Stimulated activated CD8-positive, alpha-beta memory T cell treated with anti-CD3 and anti-CD28 coated beads, Interleukin-7, amount 100 ng/mL, for 1 hour (primary cell): ENCODE measurements around the gene MN1.

Experiments
- DNase-seq, 2 donors: peaks; one replicate each; pipeline ENCODE4 v3.0.0-alpha.2; 2020; ENCODE audit warnings: low read depth in 2 of 2

Gene MN1

DNA sequence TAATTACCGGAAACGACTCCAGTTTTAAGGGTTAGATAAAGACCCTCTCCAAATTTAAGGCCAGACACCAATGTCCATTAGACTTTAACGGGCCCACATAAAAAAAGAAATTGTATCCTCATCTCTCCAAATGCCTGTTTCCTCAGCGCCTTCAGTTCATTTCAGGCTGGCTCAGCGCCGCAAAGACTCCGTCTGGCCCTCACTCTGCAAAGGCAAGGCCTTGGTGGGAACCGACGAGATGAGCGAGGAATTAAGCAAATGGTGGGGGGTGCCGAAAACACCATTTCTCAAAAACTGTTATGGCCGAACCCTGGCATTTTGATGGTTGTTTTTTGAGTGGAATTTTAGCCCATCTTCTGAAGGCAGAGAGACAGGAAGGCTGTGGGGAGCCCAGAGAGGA is 15.7 kb downstream of the MN1 start:
- DNase-seq: no peak

DNA sequence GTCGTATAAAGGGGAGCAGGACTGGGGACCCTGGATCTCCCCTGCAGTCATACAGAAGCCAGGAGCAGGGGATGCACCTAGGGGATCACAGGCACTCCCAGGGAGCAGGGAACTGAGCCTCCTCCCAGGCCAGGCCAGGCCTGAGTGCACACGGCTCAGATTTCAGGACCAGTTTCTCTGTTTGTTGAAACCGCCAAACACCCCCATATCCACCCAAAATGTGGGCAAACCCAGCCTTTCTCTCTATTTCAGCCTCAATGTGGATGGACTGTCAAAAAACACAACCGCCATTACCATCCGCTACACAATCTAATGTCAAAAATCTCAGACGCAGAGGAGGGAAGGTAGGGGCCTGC is 17.5 kb downstream of the MN1 start:
- no peak for DNase-seq

DNA sequence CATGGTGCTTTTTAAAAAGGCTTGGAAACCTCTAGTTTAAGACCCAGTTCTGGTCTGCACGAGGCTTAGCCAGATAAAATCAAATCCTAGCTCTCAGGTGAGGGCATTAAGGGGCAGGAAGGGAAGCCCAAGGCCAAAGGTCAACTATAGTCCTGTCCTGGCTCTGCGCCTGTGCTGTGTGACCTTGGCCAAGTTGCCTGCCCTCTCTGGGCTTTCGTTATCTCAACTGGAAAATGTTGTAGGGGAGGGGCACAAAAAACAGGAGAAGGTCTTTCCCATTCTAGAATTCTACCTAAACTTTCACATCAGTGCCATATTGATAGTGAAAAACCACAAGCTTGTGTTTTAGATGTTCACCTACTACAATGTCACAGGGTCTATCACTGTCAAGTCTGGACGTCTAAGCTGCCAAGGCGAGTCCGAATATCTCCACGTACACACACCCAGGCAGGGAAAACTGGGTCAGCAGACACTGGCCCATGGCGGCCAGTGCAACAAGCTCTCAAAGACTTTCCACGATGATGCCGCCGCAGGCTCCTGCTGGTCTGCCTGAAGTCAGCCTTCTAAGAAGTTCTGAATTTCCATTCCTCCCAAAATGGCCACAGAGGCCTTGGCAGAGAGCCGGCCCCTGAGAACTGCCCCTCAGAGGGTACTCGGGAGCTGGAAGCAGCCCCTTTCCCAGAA is 18.0 kb downstream of the MN1 start:
- DNase-seq: no peak

DNA sequence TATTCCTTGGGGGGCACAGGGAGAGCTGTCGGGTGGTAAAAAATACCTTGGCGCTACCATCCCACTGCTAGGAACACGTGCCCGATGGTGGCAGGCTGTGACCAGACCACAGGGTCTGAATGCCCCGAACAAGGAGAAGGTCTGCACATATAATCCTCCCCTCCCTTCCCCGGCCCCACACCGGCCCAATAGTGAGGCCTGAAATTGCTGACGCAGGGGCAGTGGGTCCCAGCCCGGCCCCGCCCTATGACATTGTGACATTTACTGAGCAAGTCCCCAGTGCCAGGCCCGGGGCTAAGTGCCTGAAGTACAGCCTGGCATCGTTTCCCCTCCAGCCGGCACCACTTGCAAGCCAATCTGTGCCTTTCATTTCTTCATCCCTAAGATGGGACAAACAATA is 19.5 kb downstream of the MN1 start:
- no peak for DNase-seq

DNA sequence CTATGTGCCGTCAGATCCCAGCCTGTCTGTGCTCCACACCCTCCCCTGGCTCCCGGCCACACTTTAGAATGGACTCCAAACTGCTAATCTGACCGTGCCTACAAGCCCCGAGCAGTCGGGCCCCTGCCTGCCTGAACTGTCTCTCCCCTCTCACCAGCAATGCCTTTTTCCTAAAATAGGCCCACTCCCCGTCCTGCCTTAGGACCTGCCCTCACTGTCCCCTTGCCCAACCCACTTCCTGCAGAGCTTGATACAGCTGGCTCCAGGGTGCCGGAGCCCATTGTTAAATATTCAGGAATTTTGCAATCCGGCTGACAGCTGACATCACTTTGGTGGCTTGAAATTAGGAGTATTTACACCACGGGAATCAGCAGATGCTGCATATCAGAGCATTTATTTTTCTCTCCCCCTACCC is 21.4 kb downstream of the MN1 start:
- DNase-seq: no peak

DNA sequence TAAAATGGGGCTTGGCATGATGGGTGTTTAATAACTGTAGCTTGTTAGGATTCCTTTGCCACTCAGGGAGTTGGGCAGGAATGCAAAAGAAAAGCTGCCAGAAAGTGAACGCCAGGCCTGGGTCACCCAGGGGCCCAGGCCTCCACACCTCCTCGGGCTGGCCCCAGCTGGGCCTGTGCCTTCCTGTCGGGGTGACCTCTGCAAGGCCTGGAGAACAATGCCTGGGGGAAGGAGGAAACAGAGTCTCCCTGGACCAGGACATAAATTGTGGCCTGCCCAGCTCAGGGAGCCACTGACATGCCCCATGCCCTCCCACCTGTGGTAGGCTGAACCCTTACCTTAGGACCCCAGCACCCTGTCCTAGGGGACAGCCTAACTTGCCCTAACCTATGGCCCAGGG is 21.9 kb downstream of the MN1 start:
- no peak for DNase-seq

DNA sequence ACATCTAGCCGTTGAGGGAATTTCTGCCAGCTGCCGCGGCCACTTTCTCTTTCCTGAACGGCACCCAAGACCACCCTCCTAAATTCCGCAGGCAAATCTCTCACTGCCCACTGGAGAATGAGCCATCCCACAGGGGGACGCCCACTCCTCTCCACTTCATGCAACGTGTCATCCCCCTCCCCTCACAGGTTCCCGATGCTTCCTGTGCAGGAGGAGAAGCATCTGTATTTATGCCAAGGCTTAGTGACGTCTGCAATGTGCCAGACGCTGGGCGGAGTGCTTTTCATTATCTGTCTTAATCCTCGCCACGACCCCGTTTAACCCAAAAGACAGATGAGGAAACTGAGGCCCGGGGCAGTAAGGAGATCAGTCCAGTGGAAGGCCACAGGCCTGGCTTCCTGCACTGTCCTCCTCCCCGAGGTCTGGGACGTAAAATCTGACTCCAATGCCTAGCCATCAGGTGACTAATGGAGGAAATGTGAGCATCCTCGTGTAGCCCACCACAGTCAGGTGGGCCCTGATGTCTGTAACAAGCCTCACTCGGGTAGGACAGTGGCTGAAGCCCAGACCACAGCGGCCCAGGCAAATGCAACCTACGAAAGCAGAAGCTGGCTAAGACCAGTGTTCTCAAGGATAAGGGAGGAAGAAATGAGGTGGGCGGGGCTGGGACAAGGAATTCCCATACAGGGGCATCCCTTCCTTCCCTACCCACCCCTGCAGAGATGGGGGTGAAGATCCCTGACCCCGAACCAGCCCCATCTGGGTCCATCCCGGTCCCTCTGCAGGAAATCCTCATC is 23.1 kb downstream of the MN1 start:
- no peak for DNase-seq

DNA sequence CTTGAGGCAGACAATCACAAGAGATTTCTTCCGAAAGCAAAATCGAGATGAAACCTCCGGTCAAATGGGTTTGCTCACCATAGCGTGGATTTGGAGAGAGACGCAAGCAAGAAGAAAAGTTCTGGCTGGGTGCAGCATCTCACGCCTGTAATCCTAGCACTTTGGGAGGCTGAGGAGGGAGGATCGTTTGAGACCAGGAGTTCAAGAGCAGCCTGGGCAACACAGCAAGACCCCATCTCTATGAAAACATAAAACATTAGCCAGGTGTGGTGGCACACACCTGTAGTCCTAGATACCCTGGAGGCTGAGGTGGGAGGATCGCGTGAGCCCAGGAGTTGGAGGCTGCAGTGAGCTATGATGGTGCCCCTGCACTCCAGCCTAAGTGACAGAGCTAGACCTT is 24.4 kb downstream of the MN1 start:
- DNase-seq: no peak

DNA sequence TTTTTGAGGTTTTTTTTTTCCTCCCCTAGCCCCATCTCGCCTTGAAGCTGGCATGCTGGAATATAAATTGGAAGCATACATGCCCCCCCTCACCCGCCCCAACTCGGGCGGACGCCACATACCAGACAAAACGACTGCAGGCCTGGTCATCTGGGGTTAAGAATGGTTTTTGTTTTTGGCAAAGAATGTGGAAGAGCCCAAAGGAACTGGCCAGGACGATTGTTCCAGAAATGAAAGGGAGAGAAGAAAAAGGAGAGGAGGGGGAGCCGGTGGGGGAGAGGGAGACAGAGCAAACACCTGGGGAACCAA is 25.0 kb downstream of the MN1 start:
- no peak for DNase-seq

DNA sequence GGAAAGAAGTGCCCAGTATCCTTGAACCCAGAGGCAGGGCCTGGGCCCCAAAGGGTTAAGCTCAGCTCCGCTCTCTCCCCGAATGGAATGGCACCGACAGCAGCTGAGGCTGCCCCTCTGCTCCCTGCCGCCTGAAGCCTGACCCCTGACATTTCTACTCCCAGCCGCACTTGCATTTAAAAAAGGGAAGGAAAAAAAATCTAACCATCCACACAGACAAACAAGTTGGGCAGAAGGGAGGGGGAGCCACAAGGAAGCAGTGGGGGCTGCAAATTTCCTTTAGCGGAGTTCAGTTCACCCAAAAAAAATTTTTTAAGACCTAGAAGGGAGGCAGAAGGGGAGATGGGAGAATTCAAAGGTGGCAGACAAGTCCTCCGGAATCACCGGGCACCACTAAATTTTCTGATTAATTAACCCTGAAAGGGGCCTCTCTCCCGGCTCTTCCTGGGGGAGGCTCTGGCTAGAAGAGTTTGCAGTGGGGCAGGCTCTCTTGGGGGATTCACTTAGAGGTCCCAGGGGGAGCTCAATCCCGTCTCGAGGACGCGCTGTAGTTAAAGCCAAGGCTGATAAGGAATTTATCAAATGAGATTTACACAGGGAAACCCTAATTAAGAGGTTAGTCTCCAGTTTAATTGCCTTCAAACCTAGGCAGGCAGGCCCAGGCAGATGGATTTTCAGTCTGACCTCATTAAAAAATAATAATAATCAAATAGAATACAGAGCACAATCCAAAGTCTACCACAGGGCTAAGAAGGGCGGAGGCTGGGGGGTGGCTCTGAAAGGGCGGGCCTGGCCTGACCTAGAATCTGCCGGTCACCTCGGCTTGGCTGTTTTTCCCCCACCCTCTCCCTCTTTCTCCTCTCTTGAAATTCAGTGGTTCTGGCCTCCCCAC is 25.6 kb downstream of the MN1 start:
- DNase-seq: no peak

DNA sequence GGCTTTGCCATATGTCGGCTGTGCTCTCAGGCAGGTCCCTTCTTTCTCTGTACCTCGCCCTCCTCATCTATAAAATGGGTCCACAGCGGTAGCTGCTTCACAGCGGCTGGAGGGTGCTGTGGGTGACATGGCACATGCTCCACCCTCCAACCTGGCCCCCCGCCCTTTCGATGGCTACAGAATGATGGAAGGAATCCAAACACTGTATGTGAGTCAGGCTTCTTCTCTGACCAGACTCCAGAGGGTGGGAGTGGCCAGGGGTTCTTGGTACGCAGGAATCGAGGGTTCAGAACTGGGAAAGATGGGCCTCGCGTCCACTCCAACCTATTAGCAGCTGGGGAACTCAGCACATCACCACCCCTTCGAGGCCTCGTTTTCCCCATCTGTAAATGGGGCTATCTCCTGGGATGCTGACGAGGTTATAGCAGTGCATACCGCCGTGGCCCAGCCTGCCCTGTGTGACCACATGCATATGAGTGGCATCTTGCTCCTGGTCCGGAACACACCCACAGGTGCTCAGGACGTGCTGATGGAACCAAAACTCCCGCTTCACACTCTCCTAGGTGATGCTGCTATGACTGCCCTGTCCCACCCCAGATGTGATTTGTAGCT is 26.4 kb downstream of the MN1 start:
- DNase-seq: no peak

DNA sequence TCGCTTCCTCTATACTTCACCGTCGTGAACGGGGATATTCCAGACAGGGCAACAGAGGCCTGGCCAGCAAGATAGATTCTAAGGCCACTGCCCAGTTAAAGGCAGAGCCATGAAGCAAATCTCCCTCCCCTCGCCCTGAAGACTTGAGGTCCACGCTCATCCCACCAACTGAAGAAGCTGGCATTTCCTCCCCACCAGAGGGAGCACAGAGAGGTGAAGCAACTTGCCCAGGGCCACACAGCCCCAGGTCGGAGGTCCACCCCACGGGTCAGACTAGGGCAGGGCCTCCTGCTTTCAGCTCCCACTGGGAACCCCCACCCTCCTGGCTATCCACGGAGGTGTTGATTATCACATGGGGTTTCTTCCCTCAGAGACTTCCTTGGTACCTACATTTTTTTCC is 27.4 kb downstream of the MN1 start:
- DNase-seq: no peak

DNA sequence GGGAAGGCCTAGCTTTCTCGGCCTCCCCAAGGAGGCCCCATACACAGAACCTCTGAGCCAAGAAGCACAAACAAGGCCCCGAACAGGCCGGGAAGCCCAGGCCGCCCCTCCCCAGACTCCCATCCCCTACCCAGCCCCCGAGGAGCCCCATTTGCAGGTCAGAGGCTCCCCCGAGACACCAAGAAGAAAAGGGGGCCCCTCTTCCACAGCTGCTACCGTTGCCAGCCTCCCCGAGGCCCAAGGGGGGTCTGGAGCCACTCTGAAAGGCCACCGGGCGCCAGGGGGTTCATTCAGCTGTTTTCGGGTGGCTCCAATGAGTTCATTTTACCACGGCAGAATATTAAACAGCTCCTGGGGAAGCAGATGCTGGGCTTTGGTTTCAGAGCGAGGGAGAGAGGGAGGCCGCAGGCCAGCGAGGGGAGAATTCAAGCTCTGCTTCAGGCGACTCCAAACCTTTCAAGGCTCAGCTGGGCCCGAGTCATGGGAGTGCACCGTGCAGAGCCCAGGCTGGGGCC is 28.5 kb downstream of the MN1 start:
- DNase-seq: no peak

DNA sequence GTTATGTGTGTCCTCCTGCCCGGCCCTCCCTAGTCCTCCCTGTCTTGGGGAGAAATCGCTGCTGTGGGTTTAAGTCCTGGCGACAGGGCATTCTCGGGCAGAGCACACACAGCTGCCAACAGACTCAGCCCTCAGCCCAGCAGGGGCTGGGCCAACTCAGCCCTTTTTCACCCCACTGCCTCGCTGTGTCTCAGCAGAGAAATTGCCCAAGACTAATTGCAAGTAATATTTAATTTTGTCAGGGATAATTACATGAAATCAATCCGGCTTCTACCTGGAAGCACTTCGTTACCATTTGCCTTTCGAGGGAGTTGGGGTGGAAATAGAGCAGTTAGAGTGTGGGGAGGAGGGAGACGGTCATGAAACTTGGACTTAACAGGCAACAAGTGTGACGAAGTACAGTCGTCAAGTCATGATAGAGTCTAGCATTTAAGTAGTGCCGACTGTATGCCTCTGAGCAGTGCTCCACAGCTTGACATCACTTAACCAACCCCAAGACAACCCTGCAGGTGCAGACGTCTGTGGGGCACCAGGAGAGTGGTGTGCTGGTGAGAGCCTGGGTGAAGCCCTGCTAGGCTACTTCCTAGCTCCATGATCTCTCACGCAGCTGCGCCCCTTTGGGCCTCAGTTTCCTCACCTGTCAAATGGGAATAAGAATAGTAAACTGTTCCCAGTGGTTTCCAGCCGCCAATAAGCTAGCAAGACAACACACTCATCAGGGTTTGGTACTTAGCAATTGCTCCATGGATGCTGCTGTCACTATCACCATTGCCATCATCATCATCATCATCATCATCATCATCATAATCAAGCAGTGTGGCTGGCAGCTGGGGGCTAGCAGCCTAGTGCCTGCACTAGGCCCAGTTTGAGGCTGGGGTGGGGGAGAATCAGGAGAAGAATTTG is 29.2 kb downstream of the MN1 start:
- DNase-seq: no peak

DNA sequence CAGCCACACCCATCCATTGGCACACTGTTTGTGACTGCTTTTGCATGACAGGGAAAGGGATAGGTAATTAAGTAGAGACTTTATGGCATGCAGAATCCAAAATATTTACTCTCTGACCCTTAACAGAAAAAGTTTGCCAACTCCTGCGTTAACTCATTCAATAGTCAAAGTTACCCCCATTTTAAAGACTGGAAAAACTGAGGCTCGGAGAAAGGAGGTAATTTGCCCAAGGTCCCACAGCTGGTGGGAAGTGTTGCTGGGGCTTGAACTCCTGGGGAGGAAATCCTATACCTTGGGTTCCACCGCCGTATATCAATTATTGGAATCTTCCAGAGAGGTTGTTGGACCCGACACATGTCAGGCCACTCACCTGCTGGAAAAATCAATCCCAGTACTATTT is 29.9 kb downstream of the MN1 start:
- no peak for DNase-seq

DNA sequence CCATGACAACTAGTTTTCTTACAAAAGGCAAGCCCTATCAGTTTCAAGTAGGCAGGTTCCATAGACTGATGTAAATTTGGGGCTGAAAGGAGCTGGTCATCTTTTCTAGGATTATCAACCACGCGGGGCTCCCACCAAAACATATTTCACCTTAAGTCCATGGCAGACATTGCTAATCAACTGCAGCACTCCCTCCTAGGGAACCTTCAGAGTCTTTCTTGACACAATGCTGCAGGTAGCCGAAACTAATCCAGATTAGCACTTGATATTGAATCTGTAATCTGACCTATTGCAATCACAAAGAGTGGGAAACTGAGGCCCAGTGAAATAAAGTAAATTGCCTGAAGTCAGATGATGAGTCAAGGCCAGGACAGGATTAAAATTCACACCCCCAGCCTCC is 32.5 kb downstream of the MN1 start:
- DNase-seq: no peak

DNA sequence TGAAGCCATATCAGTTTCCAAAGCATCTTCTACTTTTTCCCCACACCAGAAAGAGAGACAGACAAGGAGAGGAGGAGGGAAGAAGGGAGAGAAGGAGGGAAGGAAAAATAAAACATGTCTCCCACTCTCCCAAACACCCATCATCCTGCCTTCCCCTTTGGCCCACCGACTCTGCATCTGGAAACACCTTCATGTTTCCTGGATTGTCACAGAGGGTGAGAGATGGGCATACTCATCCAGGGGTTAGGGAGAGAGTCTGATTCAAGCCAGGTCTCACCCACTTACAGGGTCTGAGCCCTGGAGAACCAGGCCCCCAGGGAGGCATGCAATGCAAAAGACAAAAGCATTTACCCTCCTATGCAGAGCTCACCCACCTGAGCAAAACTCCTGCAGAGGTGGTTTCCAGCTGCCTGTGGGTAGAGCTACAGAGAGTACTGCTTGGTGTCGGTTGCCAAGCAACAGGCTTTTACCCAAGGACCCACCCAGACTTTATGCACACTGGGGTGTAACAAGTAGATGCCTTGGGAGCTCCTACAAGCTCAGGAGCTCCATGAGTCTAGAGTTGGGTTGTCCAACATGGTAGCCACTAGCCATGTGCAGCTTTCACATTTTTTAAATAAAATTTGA is 33.4 kb downstream of the MN1 start:
- DNase-seq: no peak

DNA sequence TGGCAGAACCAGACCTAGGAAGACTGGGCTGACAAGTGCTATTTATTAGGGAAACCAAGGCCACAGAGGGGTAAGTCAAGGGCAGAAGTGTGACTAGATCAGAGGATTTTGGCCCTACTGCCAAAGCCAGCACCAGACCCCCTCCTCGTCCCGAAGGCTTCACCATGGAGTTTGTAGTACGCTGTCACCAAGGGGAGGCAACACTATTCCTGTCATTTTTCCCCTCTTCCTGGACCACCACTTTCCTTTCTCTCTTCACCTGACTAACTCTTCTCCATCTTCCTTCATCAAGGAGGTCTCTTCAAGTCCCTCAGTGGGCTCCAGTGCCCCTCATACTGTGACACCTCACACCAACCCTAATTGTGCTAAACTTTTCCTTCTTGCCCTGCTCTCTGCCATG is 34.9 kb downstream of the MN1 start:
- no peak for DNase-seq

DNA sequence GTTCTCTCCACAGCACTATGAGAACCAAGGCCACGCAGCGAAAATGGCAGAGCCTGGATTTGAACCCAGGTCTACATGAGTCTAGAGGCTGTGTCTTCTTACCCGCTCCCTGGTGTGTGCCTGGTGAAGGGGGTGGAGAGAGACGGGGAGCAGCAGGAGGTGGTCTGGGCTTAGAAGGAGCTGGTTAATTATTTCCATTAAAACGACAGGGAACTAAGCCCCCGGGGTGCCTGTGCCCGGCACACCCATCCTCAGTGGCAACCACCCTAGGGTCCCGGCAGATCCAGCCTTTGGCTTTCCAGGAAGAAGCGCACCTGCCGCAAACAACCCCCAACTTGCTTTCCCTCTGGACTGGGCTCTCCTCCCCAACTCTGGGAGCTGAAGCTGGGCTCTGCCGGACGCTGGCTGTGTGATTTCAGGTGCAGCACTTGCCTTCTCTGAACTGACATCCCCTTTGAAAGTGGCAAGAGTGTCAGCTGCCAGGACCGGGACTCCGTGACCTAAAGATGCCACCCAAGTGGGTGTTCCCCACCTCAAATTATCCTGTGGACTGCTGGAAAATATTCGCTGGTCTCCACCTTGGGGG is 35.8 kb downstream of the MN1 start:
- no peak for DNase-seq

DNA sequence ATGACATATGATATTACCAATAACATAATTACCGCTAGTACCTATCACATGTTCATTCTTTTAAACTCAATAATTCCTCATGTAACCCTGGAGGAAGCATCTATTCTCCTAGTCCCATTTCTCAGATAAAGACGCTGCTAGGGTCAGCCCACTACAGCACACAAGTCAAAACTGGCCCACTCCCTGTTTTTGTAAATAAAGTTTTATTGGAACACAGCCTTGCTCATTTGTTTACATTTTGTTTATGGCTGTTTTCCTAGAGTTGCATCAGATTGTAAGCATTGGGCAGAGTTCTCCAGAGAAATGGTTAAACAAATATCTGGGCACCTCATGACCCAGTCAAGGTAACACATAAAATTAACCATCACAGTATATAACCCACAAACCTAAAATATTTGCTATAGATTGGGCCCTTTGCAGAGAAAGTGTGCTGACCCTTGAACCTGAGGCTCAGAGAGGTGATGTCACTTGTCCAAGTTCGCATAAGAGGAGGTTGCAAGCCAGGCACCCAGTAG is 36.8 kb downstream of the MN1 start:
- DNase-seq: no peak
